NCI-H774 (cell line): ENCODE results near the gene NUDT4.
"Not testable (repeated sequence)": the region's sequence is repeated elsewhere in the genome, so short reads cannot be mapped to it uniquely, and the experiment has no call there.

Experiments used
- DNase-seq: peaks from one replicate; lab custom pipeline; 2025; lab: John Stamatoyannopoulos, UW

The NUDT4 gene

DNA sequence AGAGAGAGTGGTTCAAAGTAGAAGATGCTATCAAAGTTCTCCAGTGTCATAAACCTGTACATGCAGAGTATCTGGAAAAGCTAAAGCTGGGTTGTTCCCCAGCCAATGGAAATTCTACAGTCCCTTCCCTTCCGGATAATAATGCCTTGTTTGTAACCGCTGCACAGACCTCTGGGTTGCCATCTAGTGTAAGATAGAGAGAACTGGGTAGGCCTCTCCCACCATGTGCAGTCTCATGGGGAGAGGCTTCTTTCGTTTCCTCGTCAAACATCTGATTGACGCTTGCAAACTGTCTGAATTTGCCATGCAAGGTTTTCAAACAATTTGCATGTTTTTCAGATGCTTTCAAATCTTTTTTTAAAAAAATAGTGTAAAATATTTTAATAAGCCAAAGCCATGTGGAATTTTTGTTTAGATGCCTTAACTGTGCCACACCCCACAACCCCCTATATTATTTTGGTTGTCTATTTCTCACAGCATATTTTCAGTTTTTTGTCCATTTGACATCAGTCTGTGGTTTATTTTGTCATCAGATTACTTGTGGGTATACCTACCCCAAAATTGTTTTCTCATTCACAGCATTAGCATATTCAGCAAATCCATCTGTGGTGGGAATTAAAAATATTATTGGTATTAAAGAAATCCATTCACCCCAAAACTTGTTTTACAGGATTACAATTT, 21.6 kb downstream of the NUDT4 start:
- not testable (repeated sequence) for DNase-seq

GRCh38 chr12:93402333-93403311, 24.9 kb downstream of the NUDT4 start:
- no peak for DNase-seq

DNA sequence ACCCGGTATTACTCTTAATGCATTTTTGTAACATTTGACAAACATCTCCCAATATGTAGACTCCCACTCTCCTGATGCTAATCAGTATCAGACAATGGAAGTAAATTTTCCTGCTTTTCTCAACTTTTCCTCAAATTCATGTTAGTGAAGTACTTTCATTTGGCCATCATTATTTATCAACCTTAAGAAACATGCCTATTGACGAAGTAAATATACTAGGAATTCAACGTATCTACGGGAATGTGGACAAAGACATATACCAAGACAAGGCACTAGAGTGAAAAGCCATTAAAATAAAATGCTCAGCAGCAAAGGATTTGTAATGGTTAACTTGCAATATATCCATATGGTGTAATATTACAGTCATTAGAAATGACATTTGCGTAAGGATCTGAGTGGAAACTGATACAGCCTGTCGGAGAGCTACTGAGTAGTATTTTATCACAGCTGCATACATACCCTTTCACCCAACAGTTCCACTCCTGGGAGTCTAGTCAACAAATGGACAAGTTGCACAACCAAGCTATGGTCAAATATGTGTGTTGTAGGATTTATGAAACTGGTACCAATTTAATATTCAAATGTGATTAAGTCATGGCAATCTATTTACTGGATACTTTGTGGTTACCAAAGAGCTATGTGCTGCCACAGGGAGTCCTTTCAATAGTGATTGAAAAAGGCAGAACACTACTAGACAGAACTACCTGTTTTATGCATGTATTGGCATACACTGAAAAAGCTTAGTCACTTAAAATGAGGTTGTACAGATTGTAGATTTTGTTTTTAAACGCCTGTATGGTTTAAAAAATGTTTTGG, 26.5 kb downstream of the NUDT4 start:
- no peak for DNase-seq

GRCh38 chr12:93404961-93405849, 27.5 kb downstream of the NUDT4 start:
- DNase-seq, result no peak

GRCh38 chr12:93407054-93407962, 29.6 kb downstream of the NUDT4 start:
- no peak for DNase-seq

- DNase-seq, result no peak
Observed at GRCh38 chr12:93407963-93408283, 30.2 kb downstream of the NUDT4 start.

- no peak for DNase-seq
Observed at GRCh38 chr12:93408813-93409212, 31.1 kb downstream of the NUDT4 start.

DNA sequence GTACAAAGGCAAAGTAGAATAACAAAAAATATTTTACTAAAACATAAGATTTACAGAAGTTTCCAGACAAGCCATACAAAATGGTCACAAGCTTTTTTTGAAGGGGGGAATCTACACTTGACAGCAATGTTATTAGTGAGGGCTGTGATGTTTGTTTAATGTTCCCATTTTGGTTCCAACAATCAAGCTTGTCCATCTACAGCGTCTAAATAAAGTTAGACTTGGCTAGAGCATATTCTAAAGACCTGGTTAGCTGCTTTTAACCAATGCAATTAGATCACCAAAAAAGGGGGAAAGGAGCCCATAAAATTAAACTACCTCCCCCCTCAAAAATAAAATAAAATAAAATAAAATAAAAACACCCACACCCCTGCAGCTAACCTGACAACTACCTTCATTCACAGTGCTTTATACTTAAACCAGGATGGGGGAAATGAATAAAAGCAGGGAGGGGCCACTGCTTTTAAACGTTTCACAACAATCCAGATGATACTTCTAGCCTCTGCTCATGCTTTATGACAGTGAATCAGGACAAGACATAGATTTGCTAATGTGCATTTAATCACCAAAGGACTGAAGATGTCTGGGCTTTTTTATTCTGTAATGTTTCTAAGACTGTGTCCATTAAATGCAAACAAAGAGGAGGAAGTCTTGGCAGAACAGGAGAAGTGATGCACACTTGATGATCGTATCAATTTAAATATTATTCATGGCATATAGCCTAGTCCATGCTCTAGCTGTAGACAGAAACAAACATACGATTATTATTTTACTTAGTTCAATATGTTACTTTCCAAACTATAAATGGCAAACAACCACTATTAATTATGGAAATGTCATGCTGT, 31.8 kb downstream of the NUDT4 start:
- DNase-seq, result not testable (repeated sequence)

- DNase-seq, result not testable (repeated sequence)
Observed at GRCh38 chr12:93411060-93411459, 33.3 kb downstream of the NUDT4 start.

GRCh38 chr12:93412396-93412795, 34.7 kb downstream of the NUDT4 start:
- not testable (repeated sequence) for DNase-seq

- DNase-seq, result no peak
Observed at GRCh38 chr12:93413064-93413463, 35.3 kb downstream of the NUDT4 start.

GRCh38 chr12:93415723-93416464, 38.2 kb downstream of the NUDT4 start:
- DNase-seq, result no peak

DNA sequence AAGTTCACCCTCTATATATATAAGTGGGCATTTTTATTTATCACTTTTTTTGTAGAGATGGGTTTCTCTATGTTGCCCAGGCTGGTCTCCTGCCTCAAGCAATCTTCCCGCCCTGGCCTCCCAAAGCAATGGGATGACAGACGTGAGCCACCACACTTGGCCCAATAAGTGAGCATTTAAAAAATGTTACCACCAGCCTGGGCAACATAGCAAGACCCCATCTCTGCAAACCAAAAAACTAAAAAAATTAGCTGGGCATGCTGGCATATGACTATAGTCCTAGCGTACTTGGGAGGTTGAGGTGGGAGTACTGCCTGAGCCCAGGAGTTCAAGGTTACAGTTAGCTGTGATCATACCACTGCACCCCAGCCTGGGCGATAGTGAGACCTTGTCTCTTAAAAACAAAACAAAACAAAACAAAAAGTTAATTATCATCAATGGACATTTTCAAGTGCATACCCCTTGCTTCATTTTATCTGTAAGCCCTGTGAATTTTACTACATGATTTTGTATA, 40.3 kb downstream of the NUDT4 start:
- no peak for DNase-seq

DNA sequence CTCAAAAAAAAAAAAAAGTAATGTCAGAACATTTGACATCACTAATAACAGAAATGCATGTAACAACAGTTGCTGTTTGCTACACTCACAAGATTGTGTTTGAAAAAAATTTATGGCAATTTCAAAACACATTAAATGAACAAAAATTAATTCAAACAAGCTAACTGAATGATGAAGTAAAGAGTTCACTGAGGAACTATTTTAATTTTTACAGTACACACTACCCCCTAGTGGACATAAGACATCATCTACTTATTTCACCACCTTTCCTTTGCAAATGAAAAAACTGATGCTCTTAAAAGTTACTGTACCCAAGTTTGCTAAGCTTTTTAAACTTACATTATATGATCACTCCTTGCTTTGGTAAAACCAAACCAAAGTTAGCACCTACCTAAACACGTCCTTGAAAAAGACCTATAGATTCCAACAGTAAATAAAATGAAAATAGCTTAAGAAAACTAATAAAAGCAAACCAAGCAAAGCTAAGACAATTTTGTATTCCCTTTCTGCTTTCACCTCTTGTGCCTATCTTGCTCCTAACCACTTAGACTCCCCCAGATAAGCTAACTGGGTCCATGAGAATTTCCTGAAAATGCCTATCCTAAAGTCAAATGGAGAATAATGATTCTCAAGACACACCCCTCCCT, 41.8 kb downstream of the NUDT4 start:
- peak; percentile 49 for DNase-seq

- no peak for DNase-seq
Observed at GRCh38 chr12:93422050-93422449, 44.3 kb downstream of the NUDT4 start.

DNA sequence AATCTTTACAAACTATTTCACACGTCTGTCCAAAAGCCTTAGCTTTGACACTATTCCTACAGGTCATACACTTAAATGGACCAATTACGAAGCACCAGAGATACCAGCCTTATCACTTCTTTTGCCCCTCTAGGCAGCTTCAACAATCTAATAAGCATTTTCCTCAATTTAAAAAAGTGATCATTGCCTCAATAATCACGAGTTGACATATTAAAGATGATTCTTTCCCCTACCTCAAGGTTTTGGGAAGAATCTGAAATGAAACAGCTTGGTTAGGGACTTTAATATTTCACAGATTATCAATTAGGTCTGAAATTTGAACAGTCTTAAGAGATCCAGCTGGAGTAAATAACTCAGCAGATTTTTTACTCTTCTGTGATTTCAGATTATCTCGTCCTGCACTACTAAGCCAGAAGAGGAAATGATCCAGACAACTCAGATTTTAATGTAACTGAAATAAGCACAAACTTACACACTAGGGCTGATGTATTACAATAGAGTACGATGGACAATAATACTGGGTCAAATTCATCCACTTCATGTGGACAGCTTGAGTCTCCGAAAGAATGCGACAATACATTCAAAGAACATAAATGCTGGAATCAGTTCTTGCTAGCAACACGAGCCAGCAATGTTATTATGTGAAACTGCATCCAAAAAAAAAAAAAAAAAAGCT, 48.1 kb downstream of the NUDT4 start:
- DNase-seq, result no peak

DNA sequence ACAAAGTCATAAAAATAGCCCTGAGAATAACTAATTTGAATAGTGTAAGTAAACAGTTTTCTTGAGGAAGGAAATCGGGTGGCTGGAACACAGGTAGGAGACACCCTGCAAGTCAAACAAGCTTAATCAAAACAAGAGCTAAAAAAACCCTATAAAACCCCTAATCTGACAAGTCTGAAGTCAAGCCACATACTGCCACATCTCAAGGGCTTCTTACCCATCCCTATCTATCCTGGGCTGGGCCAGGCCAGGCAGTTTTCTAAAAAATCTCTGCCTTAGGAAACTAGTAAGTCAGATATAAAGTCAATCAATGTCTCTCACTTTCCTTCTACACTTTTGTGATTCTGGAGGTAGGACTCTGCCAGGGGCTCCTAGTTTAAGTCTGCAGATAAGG, 48.7 kb downstream of the NUDT4 start:
- DNase-seq, result no peak
